ENCODE results near the gene GNAO1.
A peak's percentile ranks its signal among the peaks of the same experiment; 100 is the strongest.

GNAO1 gene

GRCh38 chr16:56277075-56277474, 85.8 kb downstream of the GNAO1 start:
- CTCF ChIA-PET: interaction anchor here (0.9 to 1.5 kb wide), 2 partner anchors 14 to 32 kb away, joined by 3 read pairs; no protein-coding TSS in a partner anchor
- peak; percentile 34 for DNase-seq (ENCODE audit: extremely low spot score)
- no peak for TF ChIP-seq SUZ12 (IDR thresholded peaks at IDR 0.05)
- POLR2A ChIA-PET: no interaction called here

- POLR2A ChIA-PET: no interaction called here
- TF ChIP-seq ZNF384 (IDR thresholded peaks at IDR 0.05) (no peak), FOXM1 (IDR thresholded peaks at IDR 0.05; ENCODE audit: borderline replicate concordance) (no peak), ARNT (IDR thresholded peaks at IDR 0.05) (no peak), TARDBP (IDR thresholded peaks at IDR 0.05) (no peak), NFRKB (IDR thresholded peaks at IDR 0.05) (no peak), SUZ12 (IDR thresholded peaks at IDR 0.05) (no peak), HDGF (IDR thresholded peaks at IDR 0.05; ENCODE audit: borderline replicate concordance) (no peak)
- CTCF ChIA-PET: interaction anchor here (0.9 to 1.5 kb wide), 2 partner anchors 33 kb away, joined by 3 read pairs; no protein-coding TSS in a partner anchor
- no peak for DNase-seq (ENCODE audit: extremely low spot score)
Measured at GRCh38 chr16:56278196-56278855, 87.0 kb downstream of the GNAO1 start.

- DNase-seq (ENCODE audit: extremely low spot score): no peak
- ChIA-PET CTCF (no interaction called here), POLR2A (no interaction called here)
- TF ChIP-seq ELF4 (IDR thresholded peaks at IDR 0.05): no peak
- TF ChIP-seq PKNOX1 (IDR thresholded peaks at IDR 0.05): no peak
- TF ChIP-seq ZNF384 (IDR thresholded peaks at IDR 0.05): no peak
- TF ChIP-seq CTBP1 (IDR thresholded peaks at IDR 0.05; ENCODE audit: borderline replicate concordance): no peak
- no peak for TF ChIP-seq NFRKB (IDR thresholded peaks at IDR 0.05)
- no peak for TF ChIP-seq ARNT (IDR thresholded peaks at IDR 0.05)
- no peak for TF ChIP-seq LEF1 (IDR thresholded peaks at IDR 0.05; ENCODE audit: borderline replicate concordance)
- TF ChIP-seq FOXM1 (IDR thresholded peaks at IDR 0.05; ENCODE audit: borderline replicate concordance): no peak
- no peak for TF ChIP-seq HDGF (IDR thresholded peaks at IDR 0.05; ENCODE audit: borderline replicate concordance)
- no peak for TF ChIP-seq FOXK2 (IDR thresholded peaks at IDR 0.05)
- TF ChIP-seq BHLHE40 (IDR thresholded peaks at IDR 0.05; ENCODE audit: borderline replicate concordance): no peak
- TF ChIP-seq SUZ12 (IDR thresholded peaks at IDR 0.05): no peak
- no peak for TF ChIP-seq TARDBP (IDR thresholded peaks at IDR 0.05)
- no peak for TF ChIP-seq L3MBTL2 (conservative IDR thresholded peaks at IDR 0.05)
- TF ChIP-seq SP1 (IDR thresholded peaks at IDR 0.05): no peak
- no peak for TF ChIP-seq FOXA1 (IDR thresholded peaks at IDR 0.05)
Measured at GRCh38 chr16:56279132-56279531, 87.8 kb downstream of the GNAO1 start.

- POLR2A ChIA-PET: no interaction called here
- TF ChIP-seq SP1 (IDR thresholded peaks at IDR 0.05): no peak
- CTCF ChIA-PET: no interaction called here
- no peak for DNase-seq (ENCODE audit: extremely low spot score)
Measured at GRCh38 chr16:56279914-56280313, 88.6 kb downstream of the GNAO1 start.

- TF ChIP-seq L3MBTL2 (conservative IDR thresholded peaks at IDR 0.05) (no peak), FOXM1 (IDR thresholded peaks at IDR 0.05; ENCODE audit: borderline replicate concordance) (no peak), CTBP1 (IDR thresholded peaks at IDR 0.05; ENCODE audit: borderline replicate concordance) (no peak), ZNF384 (IDR thresholded peaks at IDR 0.05) (no peak), TARDBP (IDR thresholded peaks at IDR 0.05) (no peak), SUZ12 (IDR thresholded peaks at IDR 0.05) (no peak), LEF1 (IDR thresholded peaks at IDR 0.05; ENCODE audit: borderline replicate concordance) (no peak), BHLHE40 (IDR thresholded peaks at IDR 0.05; ENCODE audit: borderline replicate concordance) (no peak), FOXK2 (IDR thresholded peaks at IDR 0.05) (no peak), FOXA1 (IDR thresholded peaks at IDR 0.05) (no peak), ARNT (IDR thresholded peaks at IDR 0.05) (no peak), ELF4 (IDR thresholded peaks at IDR 0.05) (no peak), SP1 (IDR thresholded peaks at IDR 0.05) (no peak), NFRKB (IDR thresholded peaks at IDR 0.05) (no peak), HDGF (IDR thresholded peaks at IDR 0.05; ENCODE audit: borderline replicate concordance) (no peak), PKNOX1 (IDR thresholded peaks at IDR 0.05) (no peak)
- CTCF ChIA-PET: interaction anchor here (1.4 kb wide), 1 partner anchor 19 kb away, joined by 5 read pairs; no protein-coding TSS in a partner anchor
- POLR2A ChIA-PET: no interaction called here
- peak; percentile 30 for DNase-seq (ENCODE audit: extremely low spot score)
Measured at GRCh38 chr16:56281249-56281805, 90.0 kb downstream of the GNAO1 start.

GRCh38 chr16:56282451-56282850, 91.2 kb downstream of the GNAO1 start:
- POLR2A ChIA-PET: no interaction called here
- CTCF ChIA-PET: interaction anchor here (0.6 kb wide), 1 partner anchor 76 kb away, joined by 6 read pairs; no protein-coding TSS in a partner anchor
- DNase-seq (ENCODE audit: extremely low spot score): no peak
- TF ChIP-seq BHLHE40 (IDR thresholded peaks at IDR 0.05; ENCODE audit: borderline replicate concordance) (no peak), FOXA1 (IDR thresholded peaks at IDR 0.05) (no peak), L3MBTL2 (conservative IDR thresholded peaks at IDR 0.05) (no peak), LEF1 (IDR thresholded peaks at IDR 0.05; ENCODE audit: borderline replicate concordance) (no peak), FOXK2 (IDR thresholded peaks at IDR 0.05) (no peak), TARDBP (IDR thresholded peaks at IDR 0.05) (no peak), NFRKB (IDR thresholded peaks at IDR 0.05) (no peak), ARNT (IDR thresholded peaks at IDR 0.05) (no peak), ZNF384 (IDR thresholded peaks at IDR 0.05) (no peak), CTBP1 (IDR thresholded peaks at IDR 0.05; ENCODE audit: borderline replicate concordance) (no peak), PKNOX1 (IDR thresholded peaks at IDR 0.05) (no peak), FOXM1 (IDR thresholded peaks at IDR 0.05; ENCODE audit: borderline replicate concordance) (no peak), HDGF (IDR thresholded peaks at IDR 0.05; ENCODE audit: borderline replicate concordance) (no peak), ELF4 (IDR thresholded peaks at IDR 0.05) (no peak), SUZ12 (IDR thresholded peaks at IDR 0.05) (no peak)
